Esophagus squamous epithelium (tissue), 5 donors: ENCODE measurements around the gene IQSEC1. TPM values are rescaled to one million over a fixed set of nuclear protein-coding genes. Genes with fewer than 3 reads are reported as not detected.

Experiments
- DNase-seq: peaks from one replicate; lab custom pipeline; 2025; lab: John Stamatoyannopoulos, UW
- H3K27ac ChIP-seq, 4 donors: fragments of 200-600 bp; sonication (generic); one replicate each; pipeline ENCODE4 v1.5.1; 2016 to 2019; ENCODE audit warnings: mild to moderate bottlenecking in 1 of 4
- H3K27me3 ChIP-seq, 4 donors: fragments of 200-600 bp; sonication (generic); 1 replicate in 3 of 4; 2 replicates in 1 of 4; pipeline versions ENCODE4 v1.5.1 to v1.6.0; 2017 to 2021; ENCODE audit warnings: antibody characterized with exemption in 1 of 4
- H3K36me3 ChIP-seq, 3 donors: fragments of 200-600 bp; sonication (generic); one replicate each; pipeline ENCODE4 v1.5.1; 2016 to 2019
- H3K4me1 ChIP-seq, 3 donors: fragments of 200-600 bp; sonication (generic); one replicate each; pipeline ENCODE4 v1.5.1; 2017 to 2019
- H3K4me3 ChIP-seq, 4 donors: fragments of 200-600 bp; sonication (generic); 1 replicate in 3 of 4; 2 replicates in 1 of 4; pipeline ENCODE4 v1.5.1; 2016 to 2019; ENCODE audit warnings: mild to moderate bottlenecking in 2 of 4, moderate library complexity in 1 of 4
- H3K9me3 ChIP-seq, 3 donors: fragments of 200-600 bp; sonication (generic); one replicate each; pipeline ENCODE4 v1.5.1; 2016 to 2019
- CTCF ChIP-seq, 6 experiments: fragments of 450-650 bp in 4 of 6; fragments of 200-600 bp in 2 of 6; sonication (generic) in 2 of 6; IDR thresholded peaks; one replicate each; pipeline ENCODE4 v1.5.1; 2016 to 2019; ENCODE audit warnings: antibody characterized with exemption in 6 of 6, mild to moderate bottlenecking in 4 of 6, moderate library complexity in 4 of 6
- POLR2A ChIP-seq, 4 donors: fragments of 450-650 bp; IDR thresholded peaks; one replicate each; pipeline ENCODE4 v1.6.1; 2017; ENCODE audit warnings: antibody characterized with exemption in 4 of 4, mild to moderate bottlenecking in 4 of 4, moderate library complexity in 3 of 4
- WGBS, 2 donors: methylation state at CpG; one replicate each; pipeline ENCODE4 v1.1.5; 2018; 5-methylcytosine and 5-hydroxymethylcytosine counted together
- intact Hi-C: fragments of 100-400 bp; cut with DNase I; formaldehyde crosslinking; loops from one replicate; pipeline ENCODE4 v1.15.0; 2022
- total RNA-seq, 4 donors: library from RNA; depleted of rRNA; stranded (reverse); fragments of >200 nt; gene quantifications; one replicate each; pipeline ENCODE4 v1.1.0, GENCODE V29; 2016
- donor health status: DM: yes; HTN: yes; CAD: no.

Gene IQSEC1
- total RNA-seq, 4 donors from 2014 or later: 7.3 to 27.1 (median 10.7) TPM

- H3K4me3 ChIP-seq: no peak overlapping the region
- H3K4me1 ChIP-seq: no peaks in the 10 kb centered on the region
- H3K36me3 ChIP-seq: no peaks in the 10 kb centered on the region
- WGBS, 2 donors: 72 to 86% methylated on average over 3 of the region's 3 CpGs
- no peak for DNase-seq
- H3K27ac ChIP-seq: no peak overlapping the region
- TF ChIP-seq POLR2A (IDR thresholded peaks at IDR 0.05) (no peak), CTCF (IDR thresholded peaks at IDR 0.05) (no peak)
- intact Hi-C loops: no loop called here
- H3K27me3 ChIP-seq: no peaks in the 10 kb centered on the region
- H3K9me3 ChIP-seq: no peaks in the 10 kb centered on the region
These were observed 22.8 kb downstream of the IQSEC1 start for GRCh38 chr3:13050446-13050845.

- TF ChIP-seq POLR2A (IDR thresholded peaks at IDR 0.05): no peak
- TF ChIP-seq CTCF (IDR thresholded peaks at IDR 0.05): no peak
- intact Hi-C loops: no loop called here
- no peak overlapping the region for H3K27ac ChIP-seq
- H3K4me3 ChIP-seq: no peak overlapping the region
- H3K9me3 ChIP-seq: no peaks in the 10 kb centered on the region
- no peaks in the 10 kb centered on the region for H3K36me3 ChIP-seq
- no peak for DNase-seq
- 91 to 97% methylated on average over 6 of the region's 6 CpGs for WGBS, 2 donors
- no peaks in the 10 kb centered on the region for H3K27me3 ChIP-seq
- no peaks in the 10 kb centered on the region for H3K4me1 ChIP-seq
These were observed 23.8 kb downstream of the IQSEC1 start for GRCh38 chr3:13049400-13049799.

- Histone ChIP-seq H3K9me3 (no peaks in the 10 kb centered on the region), H3K27me3 (no peaks in the 10 kb centered on the region), H3K27ac (no peak overlapping the region), H3K4me1 (no peaks in the 10 kb centered on the region), H3K36me3 (no peaks in the 10 kb centered on the region), H3K4me3 (no peak overlapping the region)
- no peak for DNase-seq
- no peak for TF ChIP-seq POLR2A (IDR thresholded peaks at IDR 0.05)
- TF ChIP-seq CTCF (IDR thresholded peaks at IDR 0.05): no peak
- WGBS, 2 donors: 54 to 83% methylated on average over 4 to 9 of the region's 11 CpGs
- intact Hi-C loops: no loop called here
These were observed 25.7 kb downstream of the IQSEC1 start for GRCh38 chr3:13047296-13048165.

DNA sequence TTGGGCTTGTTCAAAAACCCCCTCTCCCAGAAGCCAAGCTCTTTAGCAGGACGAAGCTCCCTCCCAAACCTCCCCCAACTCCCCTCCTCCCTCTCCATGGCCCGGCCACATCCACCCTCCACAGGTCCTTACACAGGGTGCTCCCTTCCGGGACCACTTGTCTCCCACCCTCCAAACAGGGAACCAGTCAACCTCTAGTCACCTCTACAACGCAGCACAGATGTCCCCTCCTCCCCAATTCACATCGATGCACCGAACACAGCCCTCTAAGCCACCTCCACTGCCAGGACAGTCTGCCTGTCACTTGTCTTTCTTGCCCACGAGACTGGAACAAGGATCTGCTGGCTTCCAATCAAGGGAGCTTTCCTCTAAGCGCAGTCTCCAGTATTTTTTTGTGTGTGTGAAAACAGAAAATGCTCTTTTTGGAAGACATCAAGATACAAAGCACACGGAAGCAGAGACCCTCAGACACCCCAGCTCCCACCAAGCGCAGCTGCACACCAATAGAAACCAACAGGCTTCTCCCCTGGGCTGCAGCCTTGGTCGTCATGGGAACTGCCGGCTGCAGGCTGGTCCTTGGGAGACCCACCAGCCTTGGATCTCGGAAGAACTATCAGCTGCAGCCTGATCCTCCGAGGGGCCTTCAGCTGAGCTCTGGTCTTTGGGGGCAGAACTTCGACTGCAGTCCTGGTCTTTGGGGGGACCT lies 26.5 kb downstream of the IQSEC1 start:
- Histone ChIP-seq H3K4me1 (no peaks in the 10 kb centered on the region), H3K27me3 (no peaks in the 10 kb centered on the region), H3K9me3 (no peaks in the 10 kb centered on the region), H3K36me3 (no peaks in the 10 kb centered on the region), H3K27ac (no peak overlapping the region), H3K4me3 (no peak overlapping the region)
- 76 to 80% methylated on average over 7 to 8 of the region's 15 CpGs for WGBS, 2 donors
- no peak for TF ChIP-seq CTCF (IDR thresholded peaks at IDR 0.05)
- TF ChIP-seq POLR2A (IDR thresholded peaks at IDR 0.05): no peak
- intact Hi-C loops: no loop called here
- no peak for DNase-seq
